GM12878 (cell line): ENCODE data around the gene TOMM20. TPM values are rescaled to one million over a fixed set of nuclear protein-coding genes. Genes with fewer than 3 reads are reported as not detected.

Experiments used
- ATAC-seq: fragments of 200-7000 bp; cut with Tn5 transposase; 3 replicates; pipeline ENCODE4 v1.9.1; 2020; ENCODE audit warnings: mild to moderate bottlenecking, moderate library complexity
- BruUV-seq: library from RNA; stranded (reverse); fragments of 400-500 nt; replicated peaks from 2 replicates; lab custom pipeline; 2021; lab: Mats Ljungman, UMichigan
- CTCF ChIA-PET: fragments of 300-600 bp; sonication (Branson Sonifier 250); formaldehyde crosslinking; extraction: SDS; loops from one replicate; lab custom pipeline; 2021; ENCODE audit warnings: inconsistent platforms; lab: Yijun Ruan, JAX
- POLR2A ChIA-PET: fragments of 350-600 bp; formaldehyde crosslinking; extraction: SDS; loops from one replicate; lab custom pipeline; 2021; ENCODE audit warnings: inconsistent platforms; lab: Charles Lee
- RAD21 ChIA-PET: fragments of 300-600 bp; sonication (Branson Sonifier 250); formaldehyde crosslinking; loops from one replicate; lab custom pipeline; 2023; ENCODE audit warnings: antibody characterized with exemption; ENCODE audit not compliant: unreplicated experiment; lab: Charles Lee
- SMC1A ChIA-PET: fragments of 300-600 bp; sonication (Branson Sonifier 250); formaldehyde crosslinking; loops from one replicate; lab custom pipeline; 2023; ENCODE audit not compliant: unreplicated experiment, uncharacterized antibody; lab: Charles Lee
- DNase-seq: peaks from one replicate; pipeline ENCODE4 v3.0.0-alpha.2; 2011; ENCODE audit warnings: low read depth, low spot score
- FAIRE-seq: peaks from 3 replicates; lab custom pipeline; 2011; peaks lifted over from hg19 to GRCh38; lab: Jason Lieb, UNC
- H2AFZ ChIP-seq: 2 replicates; pipeline ENCODE4 v1.6.0; 2011; ENCODE audit warnings: low read depth, low read length, control low read depth; ENCODE audit not compliant: control insufficient read depth
- H3K27ac ChIP-seq: 2 replicates; pipeline ENCODE4 v1.5.1; 2011; ENCODE audit warnings: control low read depth; ENCODE audit not compliant: control insufficient read depth, insufficient read depth
- H3K27me3 ChIP-seq, 2 experiments: replicated peaks in 1 of 2; 2 replicates each; pipeline versions ENCODE4 v1.6.0 to v1.6.1; 2011; ENCODE audit warnings: low read length in 1 of 2; ENCODE audit not compliant: control insufficient read depth in 2 of 2, insufficient read depth in 2 of 2
- H3K36me3 ChIP-seq, 2 experiments: 2 replicates each; pipeline ENCODE4 v1.5.1; 2011; ENCODE audit warnings: low read length in 1 of 2; ENCODE audit not compliant: control insufficient read depth in 2 of 2, insufficient read depth in 2 of 2
- H3K4me1 ChIP-seq: 2 replicates; pipeline ENCODE4 v1.6.1; 2011; ENCODE audit warnings: mild to moderate bottlenecking, low read length, moderate library complexity, mixed read lengths; ENCODE audit not compliant: control insufficient read depth, insufficient read depth
- H3K4me2 ChIP-seq: 2 replicates; pipeline ENCODE4 v1.6.0; 2011; ENCODE audit warnings: control low read depth; ENCODE audit not compliant: control insufficient read depth, insufficient read depth
- H3K4me3 ChIP-seq: fragments of 200-600 bp; sonication (generic); 2 replicates; pipeline ENCODE4 v1.5.1; 2016
- H3K79me2 ChIP-seq: 2 replicates; pipeline ENCODE4 v1.6.0; 2011; ENCODE audit warnings: low read length; ENCODE audit not compliant: control insufficient read depth, insufficient read depth
- H3K9ac ChIP-seq: 2 replicates; pipeline ENCODE4 v1.8.0; 2011; ENCODE audit warnings: low read length, control low read depth, mixed read lengths; ENCODE audit not compliant: control insufficient read depth, insufficient read depth
- H3K9me3 ChIP-seq: replicated peaks from 3 replicates; pipeline ENCODE4 v1.5.1; 2011; ENCODE audit warnings: mild to moderate bottlenecking, low read length; ENCODE audit not compliant: control insufficient read depth, insufficient read depth
- H4K20me1 ChIP-seq: 2 replicates; pipeline ENCODE4 v1.6.0; 2011; ENCODE audit not compliant: control insufficient read depth, insufficient read depth
- EP300 ChIP-seq, 2 experiments: fragments of 150-350 bp in 1 of 2; IDR thresholded peaks; 2 replicates each; pipeline ENCODE4 v1.6.1; 2011 to 2012; ENCODE audit warnings: low read depth in 2 of 2, low read length in 2 of 2, borderline replicate concordance in 1 of 2, improper control_type of control experiment in 1 of 2, inconsistent platforms in 1 of 2; ENCODE audit not compliant: control insufficient read depth in 1 of 2
- ESRRA ChIP-seq: IDR thresholded peaks from 2 replicates; pipeline ENCODE4 v1.6.1; 2012; ENCODE audit warnings: mild to moderate bottlenecking, low read length, improper control_type of control experiment
- HCFC1 ChIP-seq: fragments of 150-350 bp; IDR thresholded peaks from 2 replicates; pipeline ENCODE4 v1.6.1; 2014; ENCODE audit warnings: low read length
- HDGF ChIP-seq: fragments of 450-650 bp; IDR thresholded peaks from 2 replicates; pipeline ENCODE4 v1.6.1; 2016; ENCODE audit warnings: antibody characterized with exemption
- LARP7 ChIP-seq: fragments of 450-650 bp; IDR thresholded peaks from 2 replicates; pipeline ENCODE4 v1.6.1; 2017; ENCODE audit warnings: mild to moderate bottlenecking
- POLR2AphosphoS5 ChIP-seq: IDR thresholded peaks from 2 replicates; pipeline ENCODE4 v1.6.1; 2011; ENCODE audit warnings: mild to moderate bottlenecking, low read length, inconsistent platforms
- RB1 ChIP-seq: fragments of 450-650 bp; formaldehyde crosslinking; IDR thresholded peaks from 2 replicates; pipeline ENCODE4 v1.6.1; 2017; ENCODE audit warnings: mild to moderate bottlenecking, borderline replicate concordance
- SMAD1 ChIP-seq: fragments of 450-650 bp; IDR thresholded peaks from 2 replicates; pipeline ENCODE4 v1.6.1; 2018; ENCODE audit warnings: mild to moderate bottlenecking, low read depth; ENCODE audit not compliant: partially characterized antibody
- SREBF2 ChIP-seq: IDR thresholded peaks from 2 replicates; pipeline ENCODE4 v1.6.1; 2012; ENCODE audit warnings: mild to moderate bottlenecking, low read length
- SRF ChIP-seq, 2 experiments: IDR thresholded peaks; 2 replicates each; pipeline ENCODE4 v1.6.1; 2011; ENCODE audit warnings: low read depth in 2 of 2, low read length in 2 of 2, mild to moderate bottlenecking in 1 of 2, moderate library complexity in 1 of 2
- ZNF24 ChIP-seq: fragments of 450-650 bp; IDR thresholded peaks from 2 replicates; pipeline ENCODE4 v1.6.1; 2017; ENCODE audit warnings: antibody characterized with exemption, mild to moderate bottlenecking
- WGBS: methylation state at CpG from one replicate; pipeline ENCODE4 v1.1.6; 2016; ENCODE audit warnings: low lambda C conversion rate; ENCODE audit not compliant: insufficient replicate concordance, insufficient coverage; ENCODE audit errors: missing lambda C conversion rate; 5-methylcytosine and 5-hydroxymethylcytosine counted together
- in situ Hi-C: fragments of 300-500 bp; cut with MboI; formaldehyde crosslinking; loops from 9 replicates; pipeline ENCODE4 v1.14.3; 2018; ENCODE audit warnings: mixed read lengths
- intact Hi-C: fragments of 100-400 bp; cut with micrococcal nuclease; formaldehyde crosslinking; loops from one replicate; pipeline ENCODE4 v1.14.2; 2022; ENCODE audit not compliant: unreplicated experiment
- polyA plus RNA-seq, 11 experiments: library from polyadenylated mRNA; depleted of rRNA in 4 of 11; unstranded in 6 of 11; stranded (reverse) in 5 of 11; fragments of >200 nt; fragmentation: Nextera tagmentation in 4 of 11; fragmentation: Illumina TruSeq in 1 of 11; extraction: Ambion mirVana in 4 of 11; extraction: Trizol in 1 of 11; gene quantifications; 1 replicate in 1 of 11; 2 replicates in 10 of 11; pipeline versions ENCODE4 v1.2.1 to v1.2.3, GENCODE V29; 2011 to 2016; ENCODE audit warnings: inconsistent platforms in 2 of 11, missing spikeins in 2 of 11, low read depth in 1 of 11
- total RNA-seq, 4 experiments: library from RNA; depleted of rRNA in 3 of 4; stranded (reverse); fragments of >200 nt in 3 of 4; fragmentation: Illumina TruSeq in 1 of 4; extraction: Trizol in 1 of 4; gene quantifications; 2 replicates each; pipeline versions ENCODE4 v1.2.1 to v1.2.3, GENCODE V29; 2013 to 2021
- TF ChIP-seq, protein P1 (sequence below): IDR thresholded peaks from 2 replicates; pipeline ENCODE4 v1.6.1; 2012; ENCODE audit warnings: low read depth, low read length, improper control_type of control experiment
- TF ChIP-seq, protein P2 (sequence below): fragments of 450-650 bp; formaldehyde crosslinking; IDR thresholded peaks from 2 replicates; pipeline ENCODE4 v1.5.0; 2022; ENCODE audit warnings: mild to moderate bottlenecking, missing genetic modification characterization
- TF ChIP-seq, protein P3 (sequence below): fragments of 450-650 bp; IDR thresholded peaks from 2 replicates; pipeline ENCODE4 v1.6.1; 2017; ENCODE audit warnings: mild to moderate bottlenecking
- TF ChIP-seq, protein P4 (sequence below): fragments of 450-650 bp; IDR thresholded peaks from 2 replicates; pipeline ENCODE4 v1.6.1; 2017; ENCODE audit warnings: mild to moderate bottlenecking, moderate library complexity

Gene TOMM20
- total and polyA plus RNA-seq, 10 of the 15 experiments (the other 5 are each of a cell fraction or from before 2014, with no cell fraction given) = 39.8 to 138 (median 70.1) TPM

DNA sequence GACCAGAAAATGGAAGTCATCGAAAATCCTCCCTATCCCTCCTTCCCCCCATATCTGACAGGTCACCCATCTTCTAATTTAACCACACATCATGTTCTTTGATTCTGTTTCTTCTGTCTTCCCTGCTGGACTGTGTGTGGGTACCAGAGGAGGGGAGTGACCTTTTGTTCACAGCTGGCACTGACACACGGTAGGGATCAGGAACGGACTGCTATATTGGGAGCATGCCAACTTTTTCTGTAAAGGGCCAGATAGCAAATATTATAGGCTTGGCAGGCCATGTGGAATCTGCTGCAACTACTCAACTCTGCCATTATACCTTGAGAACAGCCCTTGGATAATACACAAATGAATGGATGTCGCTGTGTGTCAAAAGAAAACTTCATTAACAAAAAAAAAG, 7.5 kb upstream of the TOMM20 start:
- WGBS = 87% methylated on average over 4 of the region's 4 CpGs
- RAD21 ChIA-PET = no interaction called here
- TF ChIP-seq POLR2AphosphoS5 = no peak
- TF ChIP-seq ESRRA = no peak
- TF ChIP-seq EP300 (IDR thresholded peaks at IDR 0.05; ENCODE audit: borderline replicate concordance in 1 of 2, control insufficient read depth in 1 of 2, low read depth in 2 of 2, low read length in 2 of 2) = no peak
- TF ChIP-seq, protein P1, sequence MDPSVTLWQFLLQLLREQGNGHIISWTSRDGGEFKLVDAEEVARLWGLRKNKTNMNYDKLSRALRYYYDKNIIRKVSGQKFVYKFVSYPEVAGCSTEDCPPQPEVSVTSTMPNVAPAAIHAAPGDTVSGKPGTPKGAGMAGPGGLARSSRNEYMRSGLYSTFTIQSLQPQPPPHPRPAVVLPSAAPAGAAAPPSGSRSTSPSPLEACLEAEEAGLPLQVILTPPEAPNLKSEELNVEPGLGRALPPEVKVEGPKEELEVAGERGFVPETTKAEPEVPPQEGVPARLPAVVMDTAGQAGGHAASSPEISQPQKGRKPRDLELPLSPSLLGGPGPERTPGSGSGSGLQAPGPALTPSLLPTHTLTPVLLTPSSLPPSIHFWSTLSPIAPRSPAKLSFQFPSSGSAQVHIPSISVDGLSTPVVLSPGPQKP = no peak
- TF ChIP-seq ZNF24 = no peak
- TF ChIP-seq LARP7 = no peak
- TF ChIP-seq, protein P2, sequence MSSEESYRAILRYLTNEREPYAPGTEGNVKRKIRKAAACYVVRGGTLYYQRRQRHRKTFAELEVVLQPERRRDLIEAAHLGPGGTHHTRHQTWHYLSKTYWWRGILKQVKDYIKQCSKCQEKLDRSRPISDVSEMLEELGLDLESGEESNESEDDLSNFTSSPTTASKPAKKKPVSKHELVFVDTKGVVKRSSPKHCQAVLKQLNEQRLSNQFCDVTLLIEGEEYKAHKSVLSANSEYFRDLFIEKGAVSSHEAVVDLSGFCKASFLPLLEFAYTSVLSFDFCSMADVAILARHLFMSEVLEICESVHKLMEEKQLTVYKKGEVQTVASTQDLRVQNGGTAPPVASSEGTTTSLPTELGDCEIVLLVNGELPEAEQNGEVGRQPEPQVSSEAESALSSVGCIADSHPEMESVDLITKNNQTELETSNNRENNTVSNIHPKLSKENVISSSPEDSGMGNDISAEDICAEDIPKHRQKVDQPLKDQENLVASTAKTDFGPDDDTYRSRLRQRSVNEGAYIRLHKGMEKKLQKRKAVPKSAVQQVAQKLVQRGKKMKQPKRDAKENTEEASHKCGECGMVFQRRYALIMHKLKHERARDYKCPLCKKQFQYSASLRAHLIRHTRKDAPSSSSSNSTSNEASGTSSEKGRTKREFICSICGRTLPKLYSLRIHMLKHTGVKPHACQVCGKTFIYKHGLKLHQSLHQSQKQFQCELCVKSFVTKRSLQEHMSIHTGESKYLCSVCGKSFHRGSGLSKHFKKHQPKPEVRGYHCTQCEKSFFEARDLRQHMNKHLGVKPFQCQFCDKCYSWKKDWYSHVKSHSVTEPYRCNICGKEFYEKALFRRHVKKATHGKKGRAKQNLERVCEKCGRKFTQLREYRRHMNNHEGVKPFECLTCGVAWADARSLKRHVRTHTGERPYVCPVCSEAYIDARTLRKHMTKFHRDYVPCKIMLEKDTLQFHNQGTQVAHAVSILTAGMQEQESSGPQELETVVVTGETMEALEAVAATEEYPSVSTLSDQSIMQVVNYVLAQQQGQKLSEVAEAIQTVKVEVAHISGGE (CRISPR knock-in tag) = no peak
- TF ChIP-seq SMAD1 = no peak
- no peak for TF ChIP-seq HDGF
- TF ChIP-seq RB1 = no peak
- TF ChIP-seq, protein P3, sequence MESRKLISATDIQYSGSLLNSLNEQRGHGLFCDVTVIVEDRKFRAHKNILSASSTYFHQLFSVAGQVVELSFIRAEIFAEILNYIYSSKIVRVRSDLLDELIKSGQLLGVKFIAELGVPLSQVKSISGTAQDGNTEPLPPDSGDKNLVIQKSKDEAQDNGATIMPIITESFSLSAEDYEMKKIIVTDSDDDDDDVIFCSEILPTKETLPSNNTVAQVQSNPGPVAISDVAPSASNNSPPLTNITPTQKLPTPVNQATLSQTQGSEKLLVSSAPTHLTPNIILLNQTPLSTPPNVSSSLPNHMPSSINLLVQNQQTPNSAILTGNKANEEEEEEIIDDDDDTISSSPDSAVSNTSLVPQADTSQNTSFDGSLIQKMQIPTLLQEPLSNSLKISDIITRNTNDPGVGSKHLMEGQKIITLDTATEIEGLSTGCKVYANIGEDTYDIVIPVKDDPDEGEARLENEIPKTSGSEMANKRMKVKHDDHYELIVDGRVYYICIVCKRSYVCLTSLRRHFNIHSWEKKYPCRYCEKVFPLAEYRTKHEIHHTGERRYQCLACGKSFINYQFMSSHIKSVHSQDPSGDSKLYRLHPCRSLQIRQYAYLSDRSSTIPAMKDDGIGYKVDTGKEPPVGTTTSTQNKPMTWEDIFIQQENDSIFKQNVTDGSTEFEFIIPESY = no peak
- TF ChIP-seq, protein P4, sequence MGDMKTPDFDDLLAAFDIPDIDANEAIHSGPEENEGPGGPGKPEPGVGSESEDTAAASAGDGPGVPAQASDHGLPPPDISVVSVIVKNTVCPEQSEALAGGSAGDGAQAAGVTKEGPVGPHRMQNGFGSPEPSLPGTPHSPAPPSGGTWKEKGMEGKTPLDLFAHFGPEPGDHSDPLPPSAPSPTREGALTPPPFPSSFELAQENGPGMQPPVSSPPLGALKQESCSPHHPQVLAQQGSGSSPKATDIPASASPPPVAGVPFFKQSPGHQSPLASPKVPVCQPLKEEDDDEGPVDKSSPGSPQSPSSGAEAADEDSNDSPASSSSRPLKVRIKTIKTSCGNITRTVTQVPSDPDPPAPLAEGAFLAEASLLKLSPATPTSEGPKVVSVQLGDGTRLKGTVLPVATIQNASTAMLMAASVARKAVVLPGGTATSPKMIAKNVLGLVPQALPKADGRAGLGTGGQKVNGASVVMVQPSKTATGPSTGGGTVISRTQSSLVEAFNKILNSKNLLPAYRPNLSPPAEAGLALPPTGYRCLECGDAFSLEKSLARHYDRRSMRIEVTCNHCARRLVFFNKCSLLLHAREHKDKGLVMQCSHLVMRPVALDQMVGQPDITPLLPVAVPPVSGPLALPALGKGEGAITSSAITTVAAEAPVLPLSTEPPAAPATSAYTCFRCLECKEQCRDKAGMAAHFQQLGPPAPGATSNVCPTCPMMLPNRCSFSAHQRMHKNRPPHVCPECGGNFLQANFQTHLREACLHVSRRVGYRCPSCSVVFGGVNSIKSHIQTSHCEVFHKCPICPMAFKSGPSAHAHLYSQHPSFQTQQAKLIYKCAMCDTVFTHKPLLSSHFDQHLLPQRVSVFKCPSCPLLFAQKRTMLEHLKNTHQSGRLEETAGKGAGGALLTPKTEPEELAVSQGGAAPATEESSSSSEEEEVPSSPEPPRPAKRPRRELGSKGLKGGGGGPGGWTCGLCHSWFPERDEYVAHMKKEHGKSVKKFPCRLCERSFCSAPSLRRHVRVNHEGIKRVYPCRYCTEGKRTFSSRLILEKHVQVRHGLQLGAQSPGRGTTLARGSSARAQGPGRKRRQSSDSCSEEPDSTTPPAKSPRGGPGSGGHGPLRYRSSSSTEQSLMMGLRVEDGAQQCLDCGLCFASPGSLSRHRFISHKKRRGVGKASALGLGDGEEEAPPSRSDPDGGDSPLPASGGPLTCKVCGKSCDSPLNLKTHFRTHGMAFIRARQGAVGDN = no peak
- TF ChIP-seq HCFC1 = no peak
- TF ChIP-seq SREBF2 = no peak
- no peak for TF ChIP-seq SRF (IDR thresholded peaks at IDR 0.05; ENCODE audit: low read depth in 2 of 2, low read length in 2 of 2)

More for the DNA sequence above, 7.5 kb upstream of the TOMM20 start:
- ChIA-PET SMC1A (interaction anchor here (1.2 kb wide), 1 partner anchor 30 kb away, joined by 3 read pairs; no protein-coding TSS in a partner anchor), CTCF (no interaction called here), POLR2A (no interaction called here)
- H3K36me3 ChIP-seq = peaks cover 23 to 45% of the 10 kb centered on the region in 2 experiments
- intact Hi-C loops = no loop called here
- no peak for FAIRE-seq
- no peak overlapping the region for H3K4me2 ChIP-seq
- H3K9me3 ChIP-seq = no peaks in the 10 kb centered on the region
- ATAC-seq = no peak
- H4K20me1 ChIP-seq = no peaks in the 10 kb centered on the region
- no peaks in the 10 kb centered on the region for H3K79me2 ChIP-seq
- no peak overlapping the region for H3K27ac ChIP-seq
- in situ Hi-C loops = no loop called here
- H3K9ac ChIP-seq = no peak overlapping the region
- BruUV-seq = no TSS peak
- H3K4me1 ChIP-seq = no peaks in the 10 kb centered on the region
- H2AFZ ChIP-seq = no peak overlapping the region
- no peaks in the 10 kb centered on the region for H3K27me3 ChIP-seq
- DNase-seq = no peak
- H3K4me3 ChIP-seq = no peak overlapping the region
